ENCODE data around the gene PCDHA4. TPM values are rescaled to one million over a fixed set of nuclear protein-coding genes. Genes with fewer than 3 reads are reported as not detected.

The PCDHA4 gene
- polyA plus RNA-seq (2013, experiment 1 of 2) = 2.9 TPM
- 2.7 TPM for polyA plus RNA-seq (2013, experiment 2 of 2)

DNA sequence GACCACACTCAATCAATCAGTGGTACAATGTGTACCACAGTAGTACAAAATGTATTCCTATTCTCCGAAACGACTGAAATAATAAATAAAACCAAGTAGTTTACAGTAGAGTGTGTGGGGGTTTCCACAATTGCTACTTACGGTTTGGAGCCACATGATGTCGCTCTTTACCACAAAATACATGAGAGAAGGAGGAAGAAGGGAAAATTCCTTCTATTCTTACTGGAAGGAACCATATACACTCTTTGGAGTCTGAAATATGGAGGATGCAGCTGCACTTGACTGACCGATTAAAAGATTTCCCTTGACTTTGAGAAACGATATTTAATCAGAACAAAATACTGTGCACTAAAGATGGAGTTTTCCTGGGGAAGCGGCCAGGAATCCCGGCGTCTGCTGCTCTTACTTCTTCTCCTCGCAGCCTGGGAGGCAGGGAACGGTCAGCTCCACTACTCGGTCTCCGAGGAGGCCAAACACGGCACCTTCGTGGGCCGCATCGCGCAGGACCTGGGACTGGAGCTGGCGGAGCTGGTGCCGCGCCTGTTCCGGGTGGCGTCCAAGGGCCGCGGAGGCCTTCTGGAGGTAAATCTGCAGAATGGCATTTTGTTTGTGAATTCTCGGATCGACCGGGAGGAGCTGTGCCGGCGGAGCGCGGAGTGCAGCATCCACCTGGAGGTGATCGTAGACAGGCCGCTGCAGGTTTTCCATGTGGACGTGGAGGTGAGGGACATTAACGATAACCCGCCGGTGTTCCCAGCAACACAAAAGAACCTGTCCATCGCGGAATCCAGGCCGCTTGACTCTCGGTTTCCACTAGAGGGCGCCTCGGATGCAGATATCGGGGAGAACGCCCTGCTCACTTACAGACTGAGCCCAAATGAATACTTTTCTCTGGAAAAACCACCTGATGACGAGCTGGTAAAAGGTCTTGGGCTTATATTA, at the start of gene PCDHA4:
Gene PCDHA4 (plus strand): TSS at position 235 of the 942 bp plus-strand sequence.
- DNase-seq (ENCODE audit: low spot score) = peak; percentile 63
- Histone ChIP-seq H3K36me3 (replicated peaks in 1 of 2; ENCODE audit: control insufficient read depth in 2 of 2, insufficient read depth in 2 of 2, low read length in 2 of 2) (peaks cover 12% of the 10 kb centered on the region in 2 donors), H3K9ac (ENCODE audit: low read depth, low read length, poor library complexity) (peak within 1 kb of the TSS; percentile 84), H3K9me3 (replicated peaks in 1 of 2; ENCODE audit: control insufficient read depth in 2 of 2, insufficient read depth in 1 of 2, low read depth in 1 of 2, low read length in 2 of 2) (peaks cover 22 to 43% of the 10 kb centered on the region in 2 donors), H2AFZ (ENCODE audit: low read length) (peak within 1 kb of the TSS; percentile 93), H3K4me1 (ENCODE audit: control insufficient read depth in 2 of 2, insufficient read depth in 1 of 2, low read depth in 1 of 2, low read length in 2 of 2) (no peaks in the 10 kb centered on the region), H2BK12ac (ENCODE audit: low read length) (no peak within 1 kb of the TSS), H3K27ac (replicated peaks; ENCODE audit: low read length) (no peak within 1 kb of the TSS), H2AK5ac (ENCODE audit: low read depth, low read length) (no peak within 1 kb of the TSS), H3K27me3 (ENCODE audit: control insufficient read depth in 3 of 3, insufficient read depth in 3 of 3, low read depth in 1 of 3, low read length in 3 of 3) (no peaks in the 10 kb centered on the region), H3K18ac (ENCODE audit: low read length) (peak within 1 kb of the TSS; percentile 97), H2BK15ac (ENCODE audit: low read length) (no peak within 1 kb of the TSS), H3K14ac (ENCODE audit: low read length) (no peak within 1 kb of the TSS), H4K8ac (ENCODE audit: low read depth, low read length) (no peak within 1 kb of the TSS), H3K4ac (ENCODE audit: low read length) (no peak within 1 kb of the TSS), H3K79me1 (ENCODE audit: low read depth, low read length) (peaks cover 11% of the 10 kb centered on the region), H2BK5ac (ENCODE audit: low read length) (no peak within 1 kb of the TSS), H4K91ac (ENCODE audit: low read depth, low read length, poor library complexity) (no peak within 1 kb of the TSS), H3K4me2 (ENCODE audit: insufficient read depth, low read length, poor library complexity, severe bottlenecking) (peak within 1 kb of the TSS; percentile 45), H3K23ac (ENCODE audit: low read depth, low read length, poor library complexity) (no peak within 1 kb of the TSS), H2BK120ac (ENCODE audit: low read depth, low read length) (no peak within 1 kb of the TSS), H3K4me3 (ENCODE audit: low read length in 2 of 2) (peak within 1 kb of the TSS; percentile 69 to 91)
- WGBS, 2 donors (ENCODE audit: extremely low coverage in 2 of 2, insufficient read length in 2 of 2, insufficient replicate concordance in 1 of 2) = no CpG with 5 or more reads among the region's 47 CpGs

DNA sequence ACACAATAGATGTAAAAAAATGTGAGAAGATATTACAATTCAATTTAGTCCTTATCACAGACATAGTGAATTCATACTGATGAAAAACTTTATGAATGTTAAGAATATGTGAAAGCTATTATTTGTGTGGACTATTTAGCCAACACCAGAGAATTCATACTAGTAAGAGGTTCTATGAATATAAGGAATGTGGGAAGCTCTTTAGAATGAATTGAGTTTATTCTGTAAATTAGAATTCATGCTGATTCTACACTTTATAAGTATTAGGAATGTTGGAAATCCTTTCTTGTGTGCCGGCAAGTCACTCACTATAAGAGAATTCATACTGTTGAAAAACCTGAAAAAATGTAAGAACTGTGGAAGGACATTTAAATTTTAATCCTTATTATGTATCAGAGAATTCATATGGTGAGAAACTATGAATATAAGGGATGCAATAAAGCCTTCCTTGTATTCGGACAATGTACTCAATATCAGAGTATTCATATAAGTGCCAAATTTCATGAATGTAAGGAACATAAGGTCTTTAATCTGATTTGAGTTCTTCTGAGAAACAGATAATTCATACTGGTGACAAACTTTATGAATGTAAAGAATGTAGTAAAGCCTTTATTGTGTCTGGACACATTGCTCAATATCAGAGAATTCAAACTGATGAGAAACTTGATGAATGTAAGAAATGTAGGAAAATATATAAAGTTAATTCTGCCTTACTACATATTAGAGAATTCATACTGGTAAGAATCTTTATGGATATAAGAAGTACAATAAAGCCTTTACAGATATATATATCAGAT, 42.5 kb upstream of the PCDHA4 start:
- H3K9me3 ChIP-seq (replicated peaks in 1 of 2; ENCODE audit: control insufficient read depth in 2 of 2, insufficient read depth in 1 of 2, low read depth in 1 of 2, low read length in 2 of 2) = peaks cover 8 to 60% of the 10 kb centered on the region in 2 donors
- H3K14ac ChIP-seq (ENCODE audit: low read length) = no peak overlapping the region
- no peak overlapping the region for H2BK12ac ChIP-seq (ENCODE audit: low read length)
- H3K18ac ChIP-seq (ENCODE audit: low read length) = no peak overlapping the region
- H3K27ac ChIP-seq (replicated peaks; ENCODE audit: low read length) = no peak overlapping the region
- no peak overlapping the region for H2AFZ ChIP-seq (ENCODE audit: low read length)
- no peak overlapping the region for H3K23ac ChIP-seq (ENCODE audit: low read depth, low read length, poor library complexity)
- H3K79me1 ChIP-seq (ENCODE audit: low read depth, low read length) = no peaks in the 10 kb centered on the region
- H2AK5ac ChIP-seq (ENCODE audit: low read depth, low read length) = no peak overlapping the region
- H3K4me2 ChIP-seq (ENCODE audit: insufficient read depth, low read length, poor library complexity, severe bottlenecking) = no peak overlapping the region
- no peak overlapping the region for H2BK15ac ChIP-seq (ENCODE audit: low read length)
- H4K91ac ChIP-seq (ENCODE audit: low read depth, low read length, poor library complexity) = no peak overlapping the region
- DNase-seq (ENCODE audit: low spot score) = no peak
- H3K36me3 ChIP-seq (replicated peaks in 1 of 2; ENCODE audit: control insufficient read depth in 2 of 2, insufficient read depth in 2 of 2, low read length in 2 of 2) = no peaks in the 10 kb centered on the region
- no peak overlapping the region for H3K4ac ChIP-seq (ENCODE audit: low read length)
- H3K27me3 ChIP-seq (ENCODE audit: control insufficient read depth in 3 of 3, insufficient read depth in 3 of 3, low read depth in 1 of 3, low read length in 3 of 3) = no peaks in the 10 kb centered on the region
- no peak overlapping the region for H2BK5ac ChIP-seq (ENCODE audit: low read length)
- no CpG with 5 or more reads among the region's 2 CpGs for WGBS, 2 donors (ENCODE audit: extremely low coverage in 2 of 2, insufficient read length in 2 of 2, insufficient replicate concordance in 1 of 2)
- no peaks in the 10 kb centered on the region for H3K4me1 ChIP-seq (ENCODE audit: control insufficient read depth in 2 of 2, insufficient read depth in 1 of 2, low read depth in 1 of 2, low read length in 2 of 2)
- no peak overlapping the region for H4K8ac ChIP-seq (ENCODE audit: low read depth, low read length)
- no peak overlapping the region for H3K9ac ChIP-seq (ENCODE audit: low read depth, low read length, poor library complexity)
- no peak overlapping the region for H2BK120ac ChIP-seq (ENCODE audit: low read depth, low read length)
- H3K4me3 ChIP-seq (ENCODE audit: low read length in 2 of 2) = no peak overlapping the region

DNA sequence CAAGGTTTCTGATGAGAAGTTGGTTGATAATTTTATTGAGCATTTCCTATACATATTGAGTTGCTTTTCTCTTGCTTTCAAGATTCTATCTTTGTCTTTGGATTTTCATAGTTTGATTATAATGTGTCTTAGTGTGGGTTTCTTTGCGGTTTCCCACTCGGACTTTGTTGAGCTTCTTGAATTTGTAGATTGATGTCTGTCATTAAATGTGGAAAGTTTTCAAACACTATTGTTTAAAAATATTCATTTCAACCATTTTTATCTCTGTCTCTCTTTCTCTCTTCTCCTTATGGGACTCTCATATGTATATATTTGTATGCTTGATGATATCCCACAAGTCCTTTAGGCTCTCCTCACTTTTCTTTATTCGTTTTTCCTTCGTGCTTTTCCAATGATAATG, 39.4 kb upstream of the PCDHA4 start:
- H4K91ac ChIP-seq (ENCODE audit: low read depth, low read length, poor library complexity) = no peak overlapping the region
- H3K18ac ChIP-seq (ENCODE audit: low read length) = no peak overlapping the region
- H3K4ac ChIP-seq (ENCODE audit: low read length) = no peak overlapping the region
- H2AK5ac ChIP-seq (ENCODE audit: low read depth, low read length) = no peak overlapping the region
- H3K27ac ChIP-seq (replicated peaks; ENCODE audit: low read length) = no peak overlapping the region
- H3K4me3 ChIP-seq (ENCODE audit: low read length in 2 of 2) = no peak overlapping the region
- no peak overlapping the region for H2BK15ac ChIP-seq (ENCODE audit: low read length)
- H3K9me3 ChIP-seq (replicated peaks in 1 of 2; ENCODE audit: control insufficient read depth in 2 of 2, insufficient read depth in 1 of 2, low read depth in 1 of 2, low read length in 2 of 2) = peaks cover 9 to 51% of the 10 kb centered on the region in 2 donors
- H3K4me2 ChIP-seq (ENCODE audit: insufficient read depth, low read length, poor library complexity, severe bottlenecking) = no peak overlapping the region
- H3K79me1 ChIP-seq (ENCODE audit: low read depth, low read length) = no peaks in the 10 kb centered on the region
- DNase-seq (ENCODE audit: low spot score) = no peak
- H2BK120ac ChIP-seq (ENCODE audit: low read depth, low read length) = no peak overlapping the region
- H2AFZ ChIP-seq (ENCODE audit: low read length) = no peak overlapping the region
- H3K23ac ChIP-seq (ENCODE audit: low read depth, low read length, poor library complexity) = no peak overlapping the region
- H2BK12ac ChIP-seq (ENCODE audit: low read length) = no peak overlapping the region
- H3K9ac ChIP-seq (ENCODE audit: low read depth, low read length, poor library complexity) = no peak overlapping the region
- H4K8ac ChIP-seq (ENCODE audit: low read depth, low read length) = no peak overlapping the region
- H3K27me3 ChIP-seq (ENCODE audit: control insufficient read depth in 3 of 3, insufficient read depth in 3 of 3, low read depth in 1 of 3, low read length in 3 of 3) = no peaks in the 10 kb centered on the region
- no peaks in the 10 kb centered on the region for H3K4me1 ChIP-seq (ENCODE audit: control insufficient read depth in 2 of 2, insufficient read depth in 1 of 2, low read depth in 1 of 2, low read length in 2 of 2)
- H3K14ac ChIP-seq (ENCODE audit: low read length) = no peak overlapping the region
- H3K36me3 ChIP-seq (replicated peaks in 1 of 2; ENCODE audit: control insufficient read depth in 2 of 2, insufficient read depth in 2 of 2, low read length in 2 of 2) = no peaks in the 10 kb centered on the region
- no CpG with 5 or more reads among the region's 4 CpGs for WGBS, 2 donors (ENCODE audit: extremely low coverage in 2 of 2, insufficient read length in 2 of 2, insufficient replicate concordance in 1 of 2)
- H2BK5ac ChIP-seq (ENCODE audit: low read length) = no peak overlapping the region

DNA sequence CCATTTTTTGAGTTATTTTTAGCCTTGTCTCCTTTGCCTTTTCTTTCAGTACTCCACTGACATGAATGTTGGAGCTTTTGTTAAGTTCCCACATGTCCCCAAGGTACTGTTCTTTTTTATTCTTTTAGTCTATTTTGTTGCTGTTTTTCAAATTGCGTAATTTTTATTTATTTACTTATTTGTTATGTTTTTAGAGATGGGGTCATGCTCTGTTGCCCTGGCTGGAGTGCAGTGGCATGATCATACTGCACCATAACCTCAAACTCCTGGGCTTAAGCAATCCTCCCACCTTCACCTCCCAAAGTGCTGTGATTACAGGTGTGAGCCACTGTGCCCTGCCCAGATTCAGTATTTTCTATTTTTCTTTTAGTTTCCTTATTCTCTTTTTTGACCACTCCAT, 26.4 kb upstream of the PCDHA4 start:
- no peak overlapping the region for H2BK12ac ChIP-seq (ENCODE audit: low read length)
- no peak overlapping the region for H2BK5ac ChIP-seq (ENCODE audit: low read length)

More for the DNA sequence above, 26.4 kb upstream of the PCDHA4 start:
- H3K18ac ChIP-seq (ENCODE audit: low read length) = no peak overlapping the region
- H2BK15ac ChIP-seq (ENCODE audit: low read length) = no peak overlapping the region
- no CpG with 5 or more reads among the region's 1 CpG for WGBS, 2 donors (ENCODE audit: extremely low coverage in 2 of 2, insufficient read length in 2 of 2, insufficient replicate concordance in 1 of 2)
- no peak overlapping the region for H3K14ac ChIP-seq (ENCODE audit: low read length)
- H2AFZ ChIP-seq (ENCODE audit: low read length) = no peak overlapping the region
- H3K79me1 ChIP-seq (ENCODE audit: low read depth, low read length) = no peaks in the 10 kb centered on the region
- H2AK5ac ChIP-seq (ENCODE audit: low read depth, low read length) = no peak overlapping the region
- H3K36me3 ChIP-seq (replicated peaks in 1 of 2; ENCODE audit: control insufficient read depth in 2 of 2, insufficient read depth in 2 of 2, low read length in 2 of 2) = no peaks in the 10 kb centered on the region
- H2BK120ac ChIP-seq (ENCODE audit: low read depth, low read length) = no peak overlapping the region
- no peak overlapping the region for H4K8ac ChIP-seq (ENCODE audit: low read depth, low read length)
- no peak overlapping the region for H3K4ac ChIP-seq (ENCODE audit: low read length)
- H3K9ac ChIP-seq (ENCODE audit: low read depth, low read length, poor library complexity) = no peak overlapping the region
- H3K4me2 ChIP-seq (ENCODE audit: insufficient read depth, low read length, poor library complexity, severe bottlenecking) = no peak overlapping the region
- peaks cover 14 to 17% of the 10 kb centered on the region in 2 donors for H3K9me3 ChIP-seq (replicated peaks in 1 of 2; ENCODE audit: control insufficient read depth in 2 of 2, insufficient read depth in 1 of 2, low read depth in 1 of 2, low read length in 2 of 2)
- H3K4me3 ChIP-seq (ENCODE audit: low read length in 2 of 2) = no peak overlapping the region
- no peaks in the 10 kb centered on the region for H3K27me3 ChIP-seq (ENCODE audit: control insufficient read depth in 3 of 3, insufficient read depth in 3 of 3, low read depth in 1 of 3, low read length in 3 of 3)
- H3K4me1 ChIP-seq (ENCODE audit: control insufficient read depth in 2 of 2, insufficient read depth in 1 of 2, low read depth in 1 of 2, low read length in 2 of 2) = no peaks in the 10 kb centered on the region
- DNase-seq (ENCODE audit: low spot score) = no peak
- H3K23ac ChIP-seq (ENCODE audit: low read depth, low read length, poor library complexity) = no peak overlapping the region
- H4K91ac ChIP-seq (ENCODE audit: low read depth, low read length, poor library complexity) = no peak overlapping the region
- H3K27ac ChIP-seq (replicated peaks; ENCODE audit: low read length) = no peak overlapping the region

Measured in neuronal stem cell (in vitro differentiated cells).